Breast epithelium (tissue), 4 donors: ENCODE results near the gene TEAD3. TPM values are rescaled to one million over a fixed set of nuclear protein-coding genes. Genes with fewer than 3 reads are reported as not detected.
"Not testable (repeated sequence)": the region's sequence is repeated elsewhere in the genome, so short reads cannot be mapped to it uniquely, and the experiment has no call there.

Experiments used
- DNase-seq, 2 donors: peaks; one replicate each; pipeline ENCODE4 v3.0.0-alpha.2; 2019; ENCODE audit warnings: low spot score in 2 of 2
- H3K27ac ChIP-seq, 2 donors: fragments of 200-600 bp; sonication (generic) in 1 of 2; one replicate each; pipeline ENCODE4 v1.5.1; 2016 to 2019; ENCODE audit warnings: mild to moderate bottlenecking in 1 of 2
- H3K27me3 ChIP-seq, 2 donors: fragments of 200-600 bp; sonication (generic) in 1 of 2; one replicate each; pipeline versions ENCODE4 v1.5.1 to v1.6.0; 2017 to 2019; ENCODE audit warnings: control low read depth in 1 of 2, mild to moderate bottlenecking in 1 of 2
- H3K36me3 ChIP-seq: fragments of 200-600 bp; one replicate; pipeline ENCODE4 v1.5.1; 2019
- H3K4me1 ChIP-seq, 2 donors: fragments of 200-600 bp; sonication (generic); one replicate each; pipeline ENCODE4 v1.5.1; 2016 to 2019; ENCODE audit warnings: control low read depth in 1 of 2
- H3K4me3 ChIP-seq, 3 donors: fragments of 200-600 bp; sonication (generic); 1 replicate in 2 of 3; 2 replicates in 1 of 3; pipeline ENCODE4 v1.5.1; 2016 to 2019; ENCODE audit warnings: mild to moderate bottlenecking in 3 of 3, moderate library complexity in 2 of 3
- H3K9me3 ChIP-seq, 2 donors: fragments of 200-600 bp; sonication (generic) in 1 of 2; one replicate each; pipeline ENCODE4 v1.5.1; 2016 to 2019; ENCODE audit warnings: control low read depth in 1 of 2
- POLR2A ChIP-seq: fragments of 450-650 bp; IDR thresholded peaks from one replicate; pipeline ENCODE4 v1.6.1; 2016; ENCODE audit warnings: antibody characterized with exemption, mild to moderate bottlenecking, moderate library complexity
- POLR2AphosphoS5 ChIP-seq, 3 donors: sonication (generic); formaldehyde crosslinking; IDR thresholded peaks; one replicate each; pipeline ENCODE4 v1.6.1; 2017; ENCODE audit warnings: antibody characterized with exemption in 3 of 3
- intact Hi-C: fragments of 100-400 bp; cut with DNase I; formaldehyde crosslinking; loops from one replicate; pipeline ENCODE4 v1.15.1; 2023; ENCODE audit warnings: low total_unique reads
- total RNA-seq, 3 donors: library from RNA; depleted of rRNA; stranded (reverse); fragments of >200 nt; gene quantifications; one replicate each; pipeline ENCODE4 v1.1.0, GENCODE V29; 2016
- TF ChIP-seq, protein P1 (sequence below), 3 donors: fragments of 450-650 bp; IDR thresholded peaks; one replicate each; pipeline ENCODE4 v1.5.1; 2016 to 2017; ENCODE audit warnings: antibody characterized with exemption in 3 of 3, mild to moderate bottlenecking in 3 of 3, moderate library complexity in 3 of 3

The TEAD3 gene
- total RNA-seq, 3 donors from 2014 or later, result 5.6 to 28.2 (median 26.2) TPM

DNA sequence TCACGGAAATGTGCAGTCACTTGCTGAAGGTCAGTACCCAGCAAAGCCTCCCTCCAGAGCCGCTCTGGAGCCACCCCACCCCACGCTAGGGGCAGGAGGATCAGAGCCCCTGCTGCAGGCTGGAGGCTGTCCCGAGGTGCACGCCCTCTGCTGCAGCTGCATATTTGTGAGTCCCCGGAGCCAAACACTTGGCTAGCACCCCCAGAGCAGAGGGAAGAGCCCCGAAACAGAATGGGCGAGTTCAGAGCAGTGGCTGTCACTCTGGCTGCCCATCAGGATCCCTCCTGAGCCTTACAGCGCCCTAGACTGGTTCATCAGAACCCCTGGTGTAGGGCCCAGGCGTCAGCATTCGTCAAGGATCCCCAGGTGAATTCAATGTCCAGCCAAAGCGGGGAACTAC is 25.3 kb upstream of the TEAD3 start:
- intact Hi-C loops, result no loop called here
- Histone ChIP-seq H3K27ac (no peak overlapping the region), H3K9me3 (no peaks in the 10 kb centered on the region), H3K36me3 (no peaks in the 10 kb centered on the region), H3K4me1 (no peaks in the 10 kb centered on the region), H3K4me3 (no peak overlapping the region), H3K27me3 (no peaks in the 10 kb centered on the region)
- DNase-seq, result no peak
- TF ChIP-seq POLR2AphosphoS5 (IDR thresholded peaks at IDR 0.05), result no peak

DNA sequence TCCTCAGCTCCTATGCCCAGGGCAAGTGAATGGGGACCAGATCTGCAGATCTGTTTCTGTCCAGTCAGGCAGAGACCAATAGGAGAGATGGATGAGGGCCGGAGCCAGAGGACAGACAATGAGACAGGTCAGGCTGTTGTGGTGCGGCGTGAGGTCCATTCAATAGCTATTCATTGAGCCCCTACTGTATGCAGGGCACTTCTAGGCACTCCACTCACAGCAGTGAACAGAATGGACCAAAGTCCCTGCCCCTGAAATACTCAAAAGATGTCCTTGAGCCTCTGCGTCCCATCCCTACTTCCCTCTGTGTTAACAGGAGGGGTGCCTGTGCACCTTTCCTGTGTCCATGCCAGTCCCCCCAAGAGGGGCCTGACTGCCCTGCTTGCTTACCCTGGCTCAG is 24.4 kb upstream of the TEAD3 start:
- H3K9me3 ChIP-seq, result no peaks in the 10 kb centered on the region
- intact Hi-C loops, result no loop called here
- TF ChIP-seq POLR2A (no peak), POLR2AphosphoS5 (IDR thresholded peaks at IDR 0.05) (no peak)
- TF ChIP-seq, protein P1, sequence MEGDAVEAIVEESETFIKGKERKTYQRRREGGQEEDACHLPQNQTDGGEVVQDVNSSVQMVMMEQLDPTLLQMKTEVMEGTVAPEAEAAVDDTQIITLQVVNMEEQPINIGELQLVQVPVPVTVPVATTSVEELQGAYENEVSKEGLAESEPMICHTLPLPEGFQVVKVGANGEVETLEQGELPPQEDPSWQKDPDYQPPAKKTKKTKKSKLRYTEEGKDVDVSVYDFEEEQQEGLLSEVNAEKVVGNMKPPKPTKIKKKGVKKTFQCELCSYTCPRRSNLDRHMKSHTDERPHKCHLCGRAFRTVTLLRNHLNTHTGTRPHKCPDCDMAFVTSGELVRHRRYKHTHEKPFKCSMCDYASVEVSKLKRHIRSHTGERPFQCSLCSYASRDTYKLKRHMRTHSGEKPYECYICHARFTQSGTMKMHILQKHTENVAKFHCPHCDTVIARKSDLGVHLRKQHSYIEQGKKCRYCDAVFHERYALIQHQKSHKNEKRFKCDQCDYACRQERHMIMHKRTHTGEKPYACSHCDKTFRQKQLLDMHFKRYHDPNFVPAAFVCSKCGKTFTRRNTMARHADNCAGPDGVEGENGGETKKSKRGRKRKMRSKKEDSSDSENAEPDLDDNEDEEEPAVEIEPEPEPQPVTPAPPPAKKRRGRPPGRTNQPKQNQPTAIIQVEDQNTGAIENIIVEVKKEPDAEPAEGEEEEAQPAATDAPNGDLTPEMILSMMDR (IDR thresholded peaks at IDR 0.05), result no peak
- H3K27me3 ChIP-seq, result no peaks in the 10 kb centered on the region
- H3K36me3 ChIP-seq, result no peaks in the 10 kb centered on the region
- no peak for DNase-seq
- H3K27ac ChIP-seq, result no peak overlapping the region
- H3K4me1 ChIP-seq, result no peaks in the 10 kb centered on the region
- H3K4me3 ChIP-seq, result no peak overlapping the region

DNA sequence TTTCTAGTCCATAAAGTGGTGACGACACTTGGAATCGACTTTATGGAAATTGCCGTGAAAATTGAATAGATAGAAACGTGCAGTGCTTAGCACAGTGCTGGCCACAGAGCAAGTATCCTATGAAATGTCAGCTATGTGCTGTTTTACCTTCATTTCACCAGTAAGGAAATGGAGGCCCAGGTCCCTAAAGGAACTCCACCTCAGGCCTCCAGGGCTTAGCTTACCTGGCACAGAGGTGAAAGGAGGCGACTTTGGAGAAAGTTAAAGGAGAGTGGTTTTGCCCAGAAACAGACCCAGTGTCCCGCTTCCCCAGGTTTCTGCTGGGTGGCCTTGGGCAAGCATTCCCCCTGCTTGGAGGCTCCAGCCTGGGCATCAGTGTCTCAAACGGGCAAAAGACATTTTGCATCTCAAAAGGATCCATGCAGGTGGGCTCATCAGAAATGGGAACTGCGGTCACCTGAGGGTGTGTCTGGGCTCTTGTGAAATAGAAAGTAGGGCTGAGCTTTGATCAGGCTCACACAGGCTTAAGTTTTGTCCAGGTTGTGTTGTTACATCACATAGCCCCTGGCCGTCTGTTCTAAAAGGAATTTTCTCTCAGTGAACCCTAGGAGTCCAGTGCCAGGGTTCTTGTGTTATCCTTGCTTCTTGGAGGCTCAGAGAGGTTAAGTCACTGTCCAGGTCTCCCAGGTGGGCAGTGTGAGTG is 22.6 kb upstream of the TEAD3 start:
- intact Hi-C loops, result no loop called here
- no peaks in the 10 kb centered on the region for H3K9me3 ChIP-seq
- no peaks in the 10 kb centered on the region for H3K27me3 ChIP-seq
- no peak overlapping the region for H3K27ac ChIP-seq
- H3K36me3 ChIP-seq, result no peaks in the 10 kb centered on the region
- no peaks in the 10 kb centered on the region for H3K4me1 ChIP-seq
- no peak for TF ChIP-seq POLR2A
- no peak for TF ChIP-seq POLR2AphosphoS5 (IDR thresholded peaks at IDR 0.05)
- TF ChIP-seq, protein P1 (IDR thresholded peaks at IDR 0.05), result no peak
- H3K4me3 ChIP-seq, result no peak overlapping the region
- no peak for DNase-seq

DNA sequence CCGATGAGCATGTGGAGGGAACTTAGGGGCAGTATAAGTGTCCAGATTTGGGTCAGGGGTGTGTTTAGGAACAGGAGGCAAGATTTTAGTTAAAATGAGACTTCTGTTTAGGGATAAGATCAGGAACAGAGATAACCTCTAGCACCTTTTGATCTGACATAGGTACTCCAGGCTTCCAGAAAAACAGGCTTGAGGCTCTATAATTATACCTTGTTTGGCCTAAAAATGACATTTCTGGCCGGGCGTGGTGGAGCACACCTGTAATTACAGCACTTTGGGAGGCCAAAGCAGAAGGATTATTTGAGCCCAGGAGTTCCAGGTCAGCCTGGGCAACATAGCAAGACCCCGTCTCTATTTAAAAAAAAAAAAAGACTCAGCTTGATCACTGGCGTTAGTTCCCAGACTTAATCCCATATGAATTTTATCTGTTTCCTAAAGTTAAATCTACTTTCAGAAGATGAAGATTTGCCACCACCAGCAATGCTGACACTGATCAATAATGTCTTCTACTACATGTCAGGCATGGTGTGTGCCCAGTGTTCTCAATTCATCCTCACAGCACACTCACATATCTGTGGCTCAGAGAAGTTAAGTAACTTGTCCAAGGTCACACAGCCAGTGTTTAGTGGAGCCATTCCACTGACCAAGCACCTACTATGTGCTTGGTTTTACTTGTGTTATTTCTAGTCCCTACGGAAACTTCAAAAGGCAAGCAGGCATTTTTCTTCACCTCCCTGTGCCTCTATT is 21.9 kb upstream of the TEAD3 start:
- Histone ChIP-seq H3K4me1 (no peaks in the 10 kb centered on the region), H3K9me3 (no peaks in the 10 kb centered on the region), H3K27me3 (no peaks in the 10 kb centered on the region), H3K27ac (no peak overlapping the region), H3K36me3 (no peaks in the 10 kb centered on the region), H3K4me3 (no peak overlapping the region)
- intact Hi-C loops, result no loop called here
- no peak for DNase-seq
- TF ChIP-seq, protein P1 (IDR thresholded peaks at IDR 0.05), result no peak
- TF ChIP-seq POLR2A (no peak), POLR2AphosphoS5 (IDR thresholded peaks at IDR 0.05) (no peak)

DNA sequence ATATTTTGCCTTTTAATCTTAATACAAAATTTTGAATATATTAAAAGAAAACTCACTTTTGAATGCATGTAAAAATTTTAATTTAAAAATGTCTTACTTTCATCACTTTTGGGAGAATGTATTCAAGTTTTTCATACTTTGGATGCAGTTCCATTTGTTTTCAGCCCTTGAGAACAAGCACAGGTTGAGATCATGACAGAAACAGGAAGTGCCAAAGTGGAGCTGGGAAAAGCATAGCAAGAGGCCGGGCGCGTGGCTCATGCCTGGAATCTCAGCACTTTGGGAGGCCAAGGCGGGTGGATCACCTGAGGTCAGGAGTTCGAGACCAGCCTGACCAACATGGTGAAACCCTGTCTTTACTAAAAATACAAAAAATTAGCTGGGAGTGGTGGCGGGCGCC is 21.1 kb upstream of the TEAD3 start:
- H3K36me3 ChIP-seq, H3K4me1 ChIP-seq, H3K9me3 ChIP-seq, intact Hi-C loops, H3K27me3 ChIP-seq, H3K4me3 ChIP-seq, DNase-seq, H3K27ac ChIP-seq: not testable (repeated sequence)

DNA sequence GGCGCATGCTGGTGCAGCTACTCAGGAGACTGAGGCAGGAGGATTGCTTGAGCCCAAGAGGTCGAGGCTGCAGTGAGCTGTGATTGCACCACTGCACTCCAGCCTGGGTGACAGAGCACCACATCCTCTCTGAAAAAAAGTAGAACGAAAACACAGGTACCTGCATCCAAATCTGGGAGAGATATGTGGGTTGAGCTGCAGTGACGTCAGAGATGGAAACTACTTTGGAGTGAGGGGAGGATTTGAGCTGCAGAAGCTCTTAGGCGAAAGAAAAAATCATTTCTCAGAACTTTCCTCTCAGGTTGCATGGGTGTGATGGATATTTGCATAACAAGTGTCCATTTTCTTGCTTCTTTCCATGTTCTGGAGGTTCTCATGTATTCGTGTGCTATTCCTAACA is 19.8 kb upstream of the TEAD3 start:
- DNase-seq, result no peak
- Histone ChIP-seq H3K9me3 (no peaks in the 10 kb centered on the region), H3K4me3 (no peak overlapping the region), H3K36me3 (no peaks in the 10 kb centered on the region), H3K27ac (no peak overlapping the region), H3K4me1 (no peaks in the 10 kb centered on the region), H3K27me3 (peaks cover 6 to 8% of the 10 kb centered on the region in 2 donors)
- intact Hi-C loops, result no loop called here
- TF ChIP-seq, protein P1 (IDR thresholded peaks at IDR 0.05), result no peak
- TF ChIP-seq POLR2A (no peak), POLR2AphosphoS5 (IDR thresholded peaks at IDR 0.05) (no peak)

DNA sequence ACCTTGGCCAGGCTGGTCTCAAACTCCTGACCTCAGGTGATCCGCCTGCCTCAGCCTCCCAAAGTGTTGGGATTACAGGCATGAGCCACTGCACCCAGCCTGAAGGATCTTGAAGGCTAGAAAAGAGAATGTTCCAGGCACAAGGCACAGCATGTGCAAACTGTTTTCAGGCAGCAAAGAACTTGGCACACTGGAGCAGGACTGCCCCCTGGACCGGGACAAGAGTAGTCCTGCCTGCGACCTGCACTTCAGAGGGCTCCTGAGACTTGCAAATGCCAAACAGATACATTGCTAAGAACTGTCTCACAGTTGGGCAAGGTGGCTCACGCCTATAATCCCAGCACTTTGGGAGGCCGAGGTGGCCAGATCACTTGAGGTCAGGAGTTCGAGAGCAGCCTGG is 19.1 kb upstream of the TEAD3 start:
- H3K36me3 ChIP-seq, H3K27ac ChIP-seq, DNase-seq, H3K4me3 ChIP-seq, H3K9me3 ChIP-seq, H3K4me1 ChIP-seq, intact Hi-C loops: not testable (repeated sequence)
- H3K27me3 ChIP-seq, result peaks cover 6 to 14% of the 10 kb centered on the region in 2 donors
